Frontal cortex (tissue), 4 donors: ENCODE results near the gene KHSRP. TPM values are rescaled to one million over a fixed set of nuclear protein-coding genes. Genes with fewer than 3 reads are reported as not detected.

Source experiments
- DNase-seq, 2 donors: peaks; one replicate each; pipeline ENCODE4 v3.0.0; 2012; ENCODE audit warnings: low spot score in 2 of 2
- FAIRE-seq: peaks from 2 replicates; lab custom pipeline; 2012; peaks lifted over from hg19 to GRCh38; lab: Jason Lieb, UNC
- small RNA-seq: library from RNA; depleted of rRNA; stranded (forward); fragments of <200 nt; gene quantifications from one replicate; pipeline ENCODE3, GENCODE V24; 2014
- total RNA-seq: library from RNA; depleted of rRNA; stranded (reverse); fragments of >200 nt; gene quantifications from one replicate; pipeline ENCODE4 v1.2.3, GENCODE V29; 2014
- donor health status: control.
- donor health status: control.
- donor health status: control.

KHSRP gene
- total RNA-seq, 1 donor from 2014 or later: 64.8 TPM

DNA sequence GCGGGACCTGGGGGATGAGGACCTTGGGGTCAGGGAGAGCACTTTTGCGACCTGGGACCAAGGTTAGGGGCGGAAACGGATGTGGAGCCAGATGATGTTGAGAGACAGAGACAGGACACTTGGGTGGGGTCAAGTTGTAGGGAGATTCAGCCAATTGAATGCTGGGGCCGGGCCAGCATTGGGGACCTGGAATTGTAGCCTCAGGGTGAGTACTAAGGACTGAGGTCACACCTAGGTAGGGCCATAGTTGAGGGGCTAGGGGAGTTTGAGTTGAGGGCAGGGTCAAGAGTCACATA, 50.9 kb downstream of the KHSRP start:
- FAIRE-seq (no peak), DNase-seq (no peak)

DNA sequence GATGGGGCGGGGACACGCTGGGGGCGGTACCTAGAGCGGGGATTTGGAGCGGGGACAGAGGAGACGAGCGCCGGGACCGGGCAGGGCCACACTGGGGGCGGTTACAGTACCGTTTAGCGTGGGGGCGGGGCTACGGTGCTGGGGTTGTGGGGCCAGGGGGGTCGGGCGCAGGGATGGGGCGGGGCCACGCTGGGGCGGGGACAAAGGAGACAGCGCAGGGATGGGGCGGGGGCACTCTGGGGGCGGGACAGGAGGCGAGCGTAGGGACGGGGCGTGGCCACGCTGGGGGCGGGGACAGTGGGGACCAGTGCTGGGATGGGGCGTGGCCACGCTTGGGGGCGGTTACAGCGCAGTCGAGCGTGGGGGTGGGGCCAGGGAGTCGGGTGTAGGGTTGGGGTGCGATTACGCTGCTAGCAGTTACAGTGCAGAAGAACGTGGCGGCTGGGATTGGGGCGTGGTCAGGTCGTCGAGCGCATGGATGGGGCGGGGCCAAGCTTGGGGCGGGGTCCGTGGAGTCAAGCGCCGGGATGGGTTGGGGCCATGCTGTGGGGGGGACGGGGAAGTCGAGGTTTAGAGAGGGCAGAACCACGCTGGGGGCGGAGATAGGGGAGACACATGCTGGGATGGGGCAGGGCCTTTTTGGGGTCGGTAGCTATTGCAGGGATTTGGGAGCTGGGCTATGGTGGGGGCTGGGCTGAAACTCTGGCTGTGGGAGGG, 51.4 kb downstream of the KHSRP start:
- FAIRE-seq: no peak
- peak; percentile 95 to 96 for DNase-seq

DNA sequence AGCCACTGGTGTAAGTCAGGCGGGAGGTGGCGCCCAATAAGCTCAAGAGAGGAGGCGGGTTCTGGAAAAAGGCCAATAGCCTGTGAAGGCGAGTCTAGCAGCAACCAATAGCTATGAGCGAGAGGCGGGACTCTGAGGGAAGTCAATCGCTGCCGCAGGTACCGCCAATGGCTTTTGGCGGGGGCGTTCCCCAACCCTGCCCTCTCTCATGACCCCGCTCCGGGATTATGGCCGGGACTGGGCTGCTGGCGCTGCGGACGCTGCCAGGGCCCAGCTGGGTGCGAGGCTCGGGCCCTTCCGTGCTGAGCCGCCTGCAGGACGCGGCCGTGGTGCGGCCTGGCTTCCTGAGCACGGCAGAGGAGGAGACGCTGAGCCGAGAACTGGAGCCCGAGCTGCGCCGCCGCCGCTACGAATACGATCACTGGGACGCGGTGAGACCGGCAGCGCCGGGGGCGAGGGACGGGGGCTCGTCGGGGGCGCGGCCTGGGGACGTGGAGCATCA, 52.0 kb downstream of the KHSRP start, which contains the start of gene ALKBH7:
ALKBH7 (plus strand) TSS at position 201 of the 502 bp plus-strand sequence; CDS start at position 228, 27 bp downstream.
- FAIRE-seq (peak; percentile 99), DNase-seq (peak; percentile 89 to 94)

DNA sequence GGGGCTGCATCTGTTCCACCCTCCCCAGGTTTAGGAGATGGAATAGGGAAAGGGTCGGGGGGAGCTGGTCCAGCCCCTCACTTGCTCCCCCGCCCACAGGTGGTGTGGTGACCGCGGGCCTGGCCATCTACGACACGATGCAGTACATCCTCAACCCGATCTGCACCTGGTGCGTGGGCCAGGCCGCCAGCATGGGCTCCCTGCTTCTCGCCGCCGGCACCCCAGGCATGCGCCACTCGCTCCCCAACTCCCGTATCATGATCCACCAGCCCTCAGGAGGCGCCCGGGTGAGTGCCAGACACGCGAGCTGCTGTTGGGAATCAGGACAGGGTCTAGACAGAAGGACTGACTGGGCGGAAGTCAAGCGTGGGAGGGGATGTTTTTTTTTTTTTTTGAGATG, 60.3 kb downstream of the KHSRP start:
- no peak for DNase-seq
- FAIRE-seq: no peak

Small RNAs within 50 kb of the gene (small RNA-seq; reads per million reads assigned to genes)
- gene MIR6790 (not detected), gene MIR6885 (not detected)

Other genes starting within 250 kb of the KHSRP start
- 8.6 TPM for gene MLLT1, start 144.8 kb downstream of the KHSRP start, total RNA-seq
- gene ACER1, start 91.2 kb downstream of the KHSRP start, total RNA-seq: not detected
- gene CLPP, start 63.3 kb downstream of the KHSRP start, total RNA-seq: 38.3 TPM
- gene ALKBH7, start 52.0 kb downstream of the KHSRP start, total RNA-seq: 39.9 TPM
- gene PSPN, start 48.9 kb downstream of the KHSRP start, total RNA-seq: 3.7 TPM
- 51.0 TPM for gene GTF2F1, start 31.6 kb downstream of the KHSRP start, total RNA-seq
- 0.41 TPM for gene SLC25A41, start 9.0 kb upstream of the KHSRP start, total RNA-seq
- 14.7 TPM for gene SLC25A23, start 35.0 kb upstream of the KHSRP start, total RNA-seq
- 0.41 TPM for gene CRB3, start 39.5 kb upstream of the KHSRP start, total RNA-seq
- not detected for gene DENND1C, start 57.0 kb upstream of the KHSRP start, total RNA-seq
- 106 TPM for gene TUBB4A, start 77.5 kb upstream of the KHSRP start, total RNA-seq
- 2.0 TPM for gene TNFSF9, start 106.2 kb upstream of the KHSRP start, total RNA-seq
- gene CD70, start 166.3 kb upstream of the KHSRP start, total RNA-seq: not detected
- gene TNFSF14, start 245.3 kb upstream of the KHSRP start, total RNA-seq: not detected